ENCODE data around the gene NKX2-1.

NKX2-1 gene

GRCh38 chr14:36515896-36516718, 3.9 kb downstream of the NKX2-1 start:
- no peaks in the 10 kb centered on the region for H3K79me2 ChIP-seq (ENCODE audit: low read length)
- no peak for DNase-seq
- H3K27ac ChIP-seq (ENCODE audit: low read length), result no peak overlapping the region
- no peak overlapping the region for H3K9ac ChIP-seq (ENCODE audit: low read length)
- no peaks in the 10 kb centered on the region for H3K36me3 ChIP-seq (replicated peaks; ENCODE audit: insufficient read depth, low read length)
- no peak overlapping the region for H2AFZ ChIP-seq (ENCODE audit: low read length)
- no peak for TF ChIP-seq CTCF (IDR thresholded peaks at IDR 0.05; ENCODE audit: low read length)
- TF ChIP-seq EZH2 (optimal IDR thresholded peaks at IDR 0.05; ENCODE audit: low read depth, low read length), result no peak
- TF ChIP-seq EZH2phosphoT487 (IDR thresholded peaks at IDR 0.05; ENCODE audit: low read length), result no peak
- no peaks in the 10 kb centered on the region for H4K20me1 ChIP-seq (ENCODE audit: insufficient read depth, low read length)
- H3K9me2 ChIP-seq (replicated peaks; ENCODE audit: insufficient read depth, low read length), result no peaks in the 10 kb centered on the region
- H3K4me3 ChIP-seq (ENCODE audit: low read length), result no peak overlapping the region
- no peak overlapping the region for H3K4me2 ChIP-seq (ENCODE audit: low read depth, low read length)
- H3F3A ChIP-seq (ENCODE audit: insufficient read depth, low read length), result no peaks in the 10 kb centered on the region
- no peaks in the 10 kb centered on the region for H3K27me3 ChIP-seq (replicated peaks; ENCODE audit: insufficient read depth, low read length)
- no peaks in the 10 kb centered on the region for H3K4me1 ChIP-seq (ENCODE audit: low read length)
- no peaks in the 10 kb centered on the region for H3K9me3 ChIP-seq (replicated peaks; ENCODE audit: insufficient read depth, low read length)

GRCh38 chr14:36515105-36515593, 4.9 kb downstream of the NKX2-1 start:
- Histone ChIP-seq H3K79me2 (ENCODE audit: low read length) (no peaks in the 10 kb centered on the region), H3K36me3 (replicated peaks; ENCODE audit: insufficient read depth, low read length) (no peaks in the 10 kb centered on the region), H3K9me2 (replicated peaks; ENCODE audit: insufficient read depth, low read length) (no peaks in the 10 kb centered on the region), H3K4me1 (ENCODE audit: low read length) (no peaks in the 10 kb centered on the region), H3K9me3 (replicated peaks; ENCODE audit: insufficient read depth, low read length) (no peaks in the 10 kb centered on the region), H3K4me3 (ENCODE audit: low read length) (no peak overlapping the region), H2AFZ (ENCODE audit: low read length) (no peak overlapping the region), H3K27ac (ENCODE audit: low read length) (no peak overlapping the region), H3F3A (ENCODE audit: insufficient read depth, low read length) (no peaks in the 10 kb centered on the region), H4K20me1 (ENCODE audit: insufficient read depth, low read length) (no peaks in the 10 kb centered on the region), H3K9ac (ENCODE audit: low read length) (no peak overlapping the region), H3K4me2 (ENCODE audit: low read depth, low read length) (no peak overlapping the region), H3K27me3 (replicated peaks; ENCODE audit: insufficient read depth, low read length) (no peaks in the 10 kb centered on the region)
- TF ChIP-seq EZH2phosphoT487 (IDR thresholded peaks at IDR 0.05; ENCODE audit: low read length) (no peak), EZH2 (optimal IDR thresholded peaks at IDR 0.05; ENCODE audit: low read depth, low read length) (no peak), CTCF (IDR thresholded peaks at IDR 0.05; ENCODE audit: low read length) (no peak)
- no peak for DNase-seq

- no peak for DNase-seq
- Histone ChIP-seq H3K4me1 (ENCODE audit: low read length) (no peaks in the 10 kb centered on the region), H3K4me2 (ENCODE audit: low read depth, low read length) (no peak overlapping the region), H2AFZ (ENCODE audit: low read length) (no peak overlapping the region), H3K9ac (ENCODE audit: low read length) (no peak overlapping the region), H3K27ac (ENCODE audit: low read length) (no peak overlapping the region), H3F3A (ENCODE audit: insufficient read depth, low read length) (no peaks in the 10 kb centered on the region), H3K9me3 (replicated peaks; ENCODE audit: insufficient read depth, low read length) (no peaks in the 10 kb centered on the region), H3K9me2 (replicated peaks; ENCODE audit: insufficient read depth, low read length) (no peaks in the 10 kb centered on the region), H3K36me3 (replicated peaks; ENCODE audit: insufficient read depth, low read length) (no peaks in the 10 kb centered on the region), H3K4me3 (ENCODE audit: low read length) (no peak overlapping the region), H3K79me2 (ENCODE audit: low read length) (no peaks in the 10 kb centered on the region), H4K20me1 (ENCODE audit: insufficient read depth, low read length) (no peaks in the 10 kb centered on the region), H3K27me3 (replicated peaks; ENCODE audit: insufficient read depth, low read length) (no peaks in the 10 kb centered on the region)
- TF ChIP-seq CTCF (IDR thresholded peaks at IDR 0.05; ENCODE audit: low read length), result no peak
- TF ChIP-seq EZH2 (optimal IDR thresholded peaks at IDR 0.05; ENCODE audit: low read depth, low read length), result no peak
- no peak for TF ChIP-seq EZH2phosphoT487 (IDR thresholded peaks at IDR 0.05; ENCODE audit: low read length)
Measured at GRCh38 chr14:36514278-36515104, 5.5 kb downstream of the NKX2-1 start.

All from MM.1S (cell line).